Mucosa of descending colon (tissue), 3 donors: Measurements from ENCODE around the gene GET3. TPM values are rescaled to one million over a fixed set of nuclear protein-coding genes. Genes with fewer than 3 reads are reported as not detected.

ENCODE experiments used
- microRNA-seq: library from miRNA; unstranded; fragments of <30 nt; microRNA quantifications from one replicate; pipeline ENCODE4, GENCODE V29; 2019
- total RNA-seq, 3 donors: library from RNA; stranded (reverse); fragmentation: NEBNext Ultra II Directional in 2 of 3; extraction: Animal tissue kit (Norgen Biotek cat#: 25700) in 2 of 3; gene quantifications; one replicate each; pipeline versions ENCODE4 v1.2.1 to v1.2.4, GENCODE V29; 2021 to 2023
- donor health status: DM: no; HTN: no; CAD: no; lungs with moderate emphysema.
- donor health status: DM: no; HTN: no; CAD: no.
- donor health status: DM: no; HTN: yes; CAD: no.

GET3 gene
- total RNA-seq, 3 donors from 2014 or later, result 44.8 to 70.5 (median 50.0) TPM

Small RNA genes lying within 50 kb of the gene (microRNA-seq; reads per million reads assigned to microRNA genes)
- 0.70 reads per million for gene MIR5684

Other genes with a start within 250 kb of the GET3 start
- gene ZNF564, start 186.0 kb upstream of the GET3 start, total RNA-seq, result 10 to 100 TPM; 13.9 to 22.5 (median 21.2) TPM
- 10 to 100 TPM in 1 of 3 donors, 1 to 10 TPM in 2; 8.6 to 11.3 (median 8.8) TPM for gene ZNF490, start 126.7 kb upstream of the GET3 start, total RNA-seq
- 10 to 100 TPM; 22.5 to 29.7 (median 26.9) TPM for gene ZNF791, start 126.6 kb upstream of the GET3 start, total RNA-seq
- 100 to 1,000 TPM in 1 of 3 donors, 10 to 100 TPM in 2; 92.7 to 104 (median 96.6) TPM for gene MAN2B1, start 70.8 kb upstream of the GET3 start, total RNA-seq
- gene WDR83, start 70.7 kb upstream of the GET3 start, total RNA-seq, result 10 to 100 TPM in 1 of 3 donors, 1 to 10 TPM in 2; 6.4 to 13.4 (median 7.4) TPM
- gene DHPS, start 55.6 kb upstream of the GET3 start, total RNA-seq, result 10 to 100 TPM; 71.4 to 91.4 (median 88.9) TPM
- not detected for gene GNG14, start 49.5 kb upstream of the GET3 start, total RNA-seq
- 1 to 10 TPM; 6.0 to 8.9 (median 7.8) TPM for gene FBXW9, start 40.9 kb upstream of the GET3 start, total RNA-seq
- gene TNPO2, start 13.6 kb upstream of the GET3 start, total RNA-seq, result 10 to 100 TPM; 48.9 to 73.3 (median 66.9) TPM
- gene TRIR, start 2.8 kb upstream of the GET3 start, total RNA-seq, result 100 to 1,000 TPM; 122 to 164 (median 146) TPM
- gene BEST2, start 14.3 kb downstream of the GET3 start, total RNA-seq, result 100 to 1,000 TPM in 1 of 3 donors, 10 to 100 TPM in 2; 29.0 to 167 (median 32.2) TPM
- 10 to 100 TPM; 52.2 to 91.9 (median 69.0) TPM for gene HOOK2, start 38.1 kb downstream of the GET3 start, total RNA-seq
- gene JUNB, start 54.0 kb downstream of the GET3 start, total RNA-seq, result 100 to 1,000 TPM; 170 to 191 (median 191) TPM
- 100 to 1,000 TPM; 225 to 266 (median 256) TPM for gene PRDX2, start 64.3 kb downstream of the GET3 start, total RNA-seq
- gene THSD8, start 64.6 kb downstream of the GET3 start, total RNA-seq, result 10 to 100 TPM in 1 of 3 donors, 1 to 10 TPM in 2; 1.5 to 10.4 (median 2.7) TPM
- 10 to 100 TPM in 1 of 3 donors, 1 to 10 TPM in 2; 5.5 to 12.4 (median 6.5) TPM for gene RNASEH2A, start 69.1 kb downstream of the GET3 start, total RNA-seq
- gene RTBDN, start 97.1 kb downstream of the GET3 start, total RNA-seq, result 1 to 10 TPM in 1 of 3 donors, under 1 TPM in 1, not detected in 1; 0.87 to 1.7 TPM
- gene MAST1, start 101.0 kb downstream of the GET3 start, total RNA-seq, result 1 to 10 TPM in 2 of 3 donors, under 1 TPM in 1; 0.69 to 4.1 (median 1.2) TPM
- gene DNASE2, start 144.0 kb downstream of the GET3 start, total RNA-seq, result 10 to 100 TPM; 22.8 to 31.8 (median 30.3) TPM
- gene KLF1, start 149.7 kb downstream of the GET3 start, total RNA-seq, result not detected
- 10 to 100 TPM; 24.2 to 27.2 (median 24.7) TPM for gene GCDH, start 153.7 kb downstream of the GET3 start, total RNA-seq
- gene SYCE2, start 181.8 kb downstream of the GET3 start, total RNA-seq, result 1 to 10 TPM in 1 of 3 donors, not detected in 2; 1.2 TPM
- 10 to 100 TPM; 44.1 to 54.0 (median 48.1) TPM for gene FARSA, start 196.2 kb downstream of the GET3 start, total RNA-seq
- gene CALR, start 201.1 kb downstream of the GET3 start, total RNA-seq, result 100 to 1,000 TPM; 433 to 945 (median 637) TPM
- 100 to 1,000 TPM in 1 of 3 donors, 10 to 100 TPM in 2; 76.4 to 117 (median 81.4) TPM for gene RAD23A, start 208.4 kb downstream of the GET3 start, total RNA-seq
- 10 to 100 TPM in 2 of 3 donors, 1 to 10 TPM in 1; 10.0 to 16.4 (median 14.1) TPM for gene GADD45GIP1, start 219.7 kb downstream of the GET3 start, total RNA-seq
- gene DAND5, start 232.1 kb downstream of the GET3 start, total RNA-seq, result 1 to 10 TPM in 1 of 3 donors, under 1 TPM in 1, not detected in 1; 0.34 to 1.1 TPM